Stimulated activated CD8-positive, alpha-beta memory T cell treated with anti-CD3 and anti-CD28 coated beads, Interleukin-12 subunit alpha, Interleukin-12 subunit beta, amount 100 ng/mL, for 24 hours (primary cell): Measurements from ENCODE around the gene P2RX4.
"Not testable (repeated sequence)": the region's sequence is repeated elsewhere in the genome, so short reads cannot be mapped to it uniquely, and the experiment has no call there.

ENCODE experiments used
- DNase-seq: peaks from one replicate; pipeline ENCODE4 v3.0.0-alpha.2; 2020; ENCODE audit errors: extremely low read depth

Gene P2RX4

DNA sequence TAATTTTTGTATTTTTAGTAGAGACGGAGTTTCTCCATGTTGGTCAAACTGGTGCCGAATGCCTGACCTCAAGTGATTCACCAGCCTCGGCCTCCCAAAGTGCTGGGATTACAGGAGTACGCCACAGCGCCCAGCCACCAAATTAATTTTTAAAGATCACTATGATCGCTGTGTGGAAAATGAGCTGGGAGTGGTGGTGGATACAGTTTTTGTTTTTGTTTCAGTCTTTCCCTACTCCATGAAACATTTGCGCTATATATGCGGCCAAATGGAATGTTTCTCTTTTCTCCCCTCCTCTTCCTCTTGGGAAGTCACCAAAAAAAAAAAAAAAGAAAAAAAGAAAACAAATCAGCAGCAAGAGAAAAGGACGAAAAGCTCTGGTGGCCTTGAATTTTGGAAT lies 20.8 kb upstream of the P2RX4 start:
- no peak for DNase-seq

- no peak for DNase-seq
Measured at GRCh38 chr12:121189619-121190155, 20.2 kb upstream of the P2RX4 start.

GRCh38 chr12:121190523-121191031 lies 19.4 kb upstream of the P2RX4 start:
- DNase-seq, result no peak

DNA sequence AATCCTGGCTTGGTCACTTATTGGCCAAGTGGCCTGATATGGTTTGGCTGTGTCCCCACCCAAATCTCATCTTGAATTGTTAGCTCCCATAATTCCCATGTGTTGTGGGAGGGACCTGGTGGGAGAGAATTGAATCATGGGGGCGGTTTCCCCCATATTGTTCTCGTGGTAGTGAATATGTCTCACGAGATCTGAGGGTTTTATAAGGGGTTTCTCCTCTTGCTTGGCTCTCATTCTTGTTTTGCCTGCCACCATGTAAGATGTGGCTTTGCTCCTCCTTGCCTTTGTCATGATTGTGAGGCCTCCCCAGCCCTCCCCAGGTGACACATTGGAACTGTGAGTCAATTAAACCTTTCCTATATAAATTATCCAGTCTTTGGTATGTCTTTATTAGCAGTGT lies 18.8 kb upstream of the P2RX4 start:
- no peak for DNase-seq

DNA sequence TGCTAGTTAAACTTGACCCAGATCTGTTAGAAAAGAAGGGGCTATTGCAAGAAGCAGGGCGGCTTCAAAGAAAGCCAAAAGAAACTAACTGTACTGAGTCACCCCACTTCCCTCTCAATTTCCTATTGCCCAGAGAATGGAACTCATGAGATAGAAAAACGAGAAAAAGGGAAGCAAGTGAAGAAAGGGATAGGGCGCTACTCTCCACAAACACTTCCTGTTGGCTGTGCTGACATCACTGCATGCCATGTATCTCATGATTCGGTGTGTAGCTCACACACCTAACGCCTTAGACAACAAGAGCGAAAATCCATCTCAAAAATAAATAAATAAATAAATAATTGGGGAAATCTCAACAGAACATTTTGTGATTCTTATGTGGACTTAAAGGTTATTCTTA lies 13.0 kb upstream of the P2RX4 start:
- no peak for DNase-seq

DNA sequence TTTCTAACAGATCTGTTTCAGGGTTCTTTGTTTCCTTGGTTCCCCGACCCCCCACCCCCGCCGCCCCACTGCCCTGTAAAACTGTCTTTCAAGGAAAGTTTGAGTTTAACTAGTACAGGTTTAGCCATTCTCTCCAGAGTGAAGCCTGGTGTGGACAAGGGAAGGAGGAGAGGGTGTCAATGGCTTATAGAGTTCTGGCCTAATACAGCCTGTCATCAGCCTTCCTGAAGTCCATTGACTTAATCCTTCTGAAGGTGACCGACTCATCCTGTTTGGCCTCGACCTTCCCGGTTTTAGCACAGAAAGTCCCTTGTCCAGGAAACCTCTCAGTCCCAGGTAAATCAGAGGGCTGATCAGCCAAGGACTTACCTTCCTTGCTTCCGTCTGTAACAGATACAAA lies 11.0 kb upstream of the P2RX4 start:
- DNase-seq, result no peak

DNA sequence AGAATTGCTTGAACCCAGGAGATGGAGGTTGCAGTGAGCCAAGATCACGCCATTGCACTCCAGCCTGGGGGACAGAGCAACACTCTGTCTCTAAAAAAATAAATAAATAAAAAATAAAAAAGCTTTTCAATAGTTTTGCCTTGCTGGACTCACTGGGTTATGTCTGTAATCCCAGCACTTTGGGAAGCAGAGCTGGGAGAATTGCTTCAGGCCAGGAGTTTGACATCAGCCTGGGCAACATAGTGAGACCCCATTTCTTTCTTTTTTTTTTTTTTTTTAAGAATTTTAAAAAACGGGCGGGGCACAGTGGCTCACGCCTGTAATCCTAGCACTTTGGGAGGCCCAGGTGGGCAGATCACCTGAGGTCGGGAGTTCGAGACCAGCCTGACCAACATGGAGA lies 8.8 kb upstream of the P2RX4 start:
- DNase-seq, result not testable (repeated sequence)

- no peak for DNase-seq
Measured at GRCh38 chr12:121202407-121203355, 7.2 kb upstream of the P2RX4 start.

DNA sequence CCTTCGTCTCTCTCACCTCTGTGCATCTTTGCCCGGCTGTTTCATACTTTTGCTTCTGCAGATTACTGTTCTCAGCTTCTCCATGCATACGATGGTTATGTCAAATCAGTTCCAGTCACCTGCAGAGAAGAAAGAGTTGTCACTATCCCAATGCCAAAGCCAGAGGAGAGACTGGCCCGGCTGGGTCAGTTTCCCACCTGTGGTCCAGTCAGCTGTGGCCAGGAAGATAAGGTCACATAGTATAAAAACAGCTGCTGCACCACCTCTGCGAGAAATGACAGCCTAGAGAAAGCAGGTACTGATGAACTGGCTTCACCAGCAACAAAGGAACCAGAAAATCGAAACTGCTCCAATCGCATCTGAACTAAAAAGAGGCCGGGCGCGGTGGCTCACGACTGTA lies 6.4 kb upstream of the P2RX4 start:
- DNase-seq, result no peak

DNA sequence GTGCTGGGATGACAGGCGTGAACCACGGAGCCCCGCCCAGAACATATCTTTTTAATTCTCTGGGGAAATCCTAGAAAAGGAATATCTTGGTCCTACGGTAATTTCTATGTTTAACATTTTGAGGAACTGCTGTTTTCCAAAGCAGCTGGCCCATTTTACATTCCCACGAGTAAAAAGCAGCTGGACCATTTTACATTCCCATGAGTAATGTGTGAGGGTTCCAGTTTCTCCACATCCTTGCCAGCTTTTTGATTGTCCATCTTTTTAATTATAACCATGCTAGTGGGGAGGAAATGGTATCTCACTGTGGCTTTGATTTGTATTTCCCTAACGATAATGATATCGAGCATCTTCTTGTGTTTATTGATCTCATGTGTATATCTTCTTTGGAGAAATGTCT lies 4.4 kb upstream of the P2RX4 start:
- DNase-seq, result no peak

DNA sequence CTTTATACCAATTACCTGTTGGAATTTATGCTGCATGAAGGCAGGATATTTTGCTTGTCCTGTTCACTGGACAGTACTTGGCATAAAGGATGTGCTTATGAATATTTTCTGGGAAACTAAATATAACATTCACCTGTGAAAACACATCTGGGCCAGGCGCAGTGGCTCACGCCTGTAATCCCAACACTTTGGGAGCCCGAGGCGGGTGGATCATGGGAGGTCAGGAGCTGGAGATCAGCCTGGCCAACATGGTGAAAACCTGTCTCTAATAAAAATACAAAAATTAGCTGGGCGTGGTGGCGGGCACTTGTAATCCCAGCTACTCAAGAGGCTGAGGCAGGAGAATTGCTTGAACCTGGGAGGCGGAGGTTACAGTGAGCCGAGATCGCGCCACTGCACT lies 1.4 kb upstream of the P2RX4 start:
- DNase-seq, result not testable (repeated sequence)

DNA sequence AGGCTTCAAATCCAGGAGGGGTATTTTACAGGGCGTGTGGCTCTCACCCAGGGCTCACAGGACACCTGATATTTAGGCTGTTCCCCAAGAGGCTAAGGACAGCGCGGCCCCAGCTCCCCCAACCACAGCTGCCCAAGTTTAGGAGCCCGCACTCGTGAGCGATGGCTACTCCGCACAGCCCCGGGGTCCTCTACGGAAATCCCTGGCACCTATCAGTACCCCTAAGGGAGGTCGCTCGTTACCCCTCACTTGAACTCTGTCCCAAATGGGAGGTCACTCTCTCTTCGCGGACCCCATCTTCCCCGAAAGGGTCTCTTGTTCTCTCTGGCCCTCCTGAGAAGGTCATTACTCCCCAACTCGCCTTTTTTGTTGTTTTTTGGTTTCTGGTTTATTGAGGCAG lies 708 bp upstream of the P2RX4 start:
- no peak for DNase-seq

- no peak for DNase-seq
Measured at GRCh38 chr12:121212875-121213274, 2.9 kb downstream of the P2RX4 start.

DNA sequence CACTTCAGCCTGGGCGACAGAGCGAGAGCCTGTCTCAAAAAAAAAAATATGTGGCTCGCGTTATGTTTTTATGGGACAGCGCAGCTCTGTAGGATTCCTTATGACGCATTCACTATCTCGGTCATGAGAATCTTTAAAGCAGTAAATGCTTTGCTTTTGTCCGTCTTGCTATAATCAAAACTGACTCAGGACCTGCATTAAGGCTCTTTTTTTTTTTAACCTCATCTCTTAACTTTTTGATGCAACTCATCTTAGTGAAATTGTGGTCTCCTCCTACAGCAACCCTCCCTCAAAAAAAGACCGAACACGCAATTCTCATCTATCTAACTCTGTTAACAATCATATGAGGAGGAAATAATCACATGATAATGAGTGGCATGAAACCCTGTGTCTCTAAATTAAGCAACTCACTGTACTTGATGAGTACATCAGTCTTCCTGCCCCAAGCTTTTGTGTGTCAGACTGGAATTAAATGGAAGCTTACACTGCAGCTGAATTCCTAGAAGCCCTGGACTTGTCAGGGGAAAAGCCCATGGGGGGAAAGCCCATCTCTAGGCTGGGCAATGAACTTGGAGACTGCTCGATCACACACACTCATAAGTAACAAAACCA lies 4.3 kb downstream of the P2RX4 start:
- DNase-seq, result no peak

- DNase-seq, result no peak
Measured at GRCh38 chr12:121214855-121215745, 5.2 kb downstream of the P2RX4 start.

- no peak for DNase-seq
Measured at GRCh38 chr12:121216102-121216501, 6.2 kb downstream of the P2RX4 start.

DNA sequence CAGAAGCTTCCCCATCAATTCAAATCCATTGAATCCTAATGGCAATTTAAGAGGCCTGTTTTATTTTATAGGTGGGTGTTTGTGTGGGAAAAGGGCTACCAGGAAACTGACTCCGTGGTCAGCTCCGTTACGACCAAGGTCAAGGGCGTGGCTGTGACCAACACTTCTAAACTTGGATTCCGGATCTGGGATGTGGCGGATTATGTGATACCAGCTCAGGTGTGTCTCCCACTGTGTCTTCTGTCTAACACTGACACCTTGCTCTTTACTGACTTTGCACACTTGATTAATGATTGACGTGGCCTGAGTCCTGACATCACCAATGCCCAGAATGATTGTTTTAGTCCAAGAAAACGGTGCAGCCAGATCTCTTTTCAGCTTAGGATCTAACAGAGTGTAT lies 7.1 kb downstream of the P2RX4 start:
- no peak for DNase-seq

- DNase-seq, result no peak
Measured at GRCh38 chr12:121217761-121218160, 7.8 kb downstream of the P2RX4 start.

- no peak for DNase-seq
Measured at GRCh38 chr12:121218588-121219352, 8.8 kb downstream of the P2RX4 start.

DNA sequence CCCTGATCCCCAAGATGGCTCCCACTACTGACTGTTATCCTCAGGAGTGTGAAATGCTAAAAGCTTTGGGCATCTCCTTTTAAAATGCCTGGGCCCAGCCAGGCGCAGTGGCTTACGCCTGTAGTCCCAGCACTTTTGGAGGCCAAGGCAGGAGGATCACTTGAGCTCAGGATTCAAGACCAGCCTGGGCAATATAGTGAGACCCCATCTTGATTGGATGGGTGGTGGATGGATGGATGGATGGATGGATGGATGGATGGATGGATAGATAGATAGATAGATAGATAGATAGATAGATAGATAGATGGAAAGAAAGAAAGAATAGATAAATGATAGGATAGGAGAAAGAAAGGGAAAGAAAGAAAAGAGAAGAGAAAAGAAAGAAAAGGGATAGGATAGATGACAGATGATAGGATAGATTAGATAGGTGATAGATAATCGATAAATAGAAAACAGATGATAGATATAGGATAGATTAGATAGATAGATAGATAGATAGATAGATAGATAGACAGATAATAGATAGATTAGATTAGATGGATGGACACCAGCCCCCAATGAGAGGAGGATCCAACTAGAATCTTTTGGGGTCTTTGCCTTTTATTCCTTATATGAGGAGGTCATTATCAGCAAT lies 9.5 kb downstream of the P2RX4 start:
- no peak for DNase-seq

- no peak for DNase-seq
Measured at GRCh38 chr12:121222847-121223246, 12.9 kb downstream of the P2RX4 start.
